Measurements from ENCODE around the gene BRIX1.

DNA sequence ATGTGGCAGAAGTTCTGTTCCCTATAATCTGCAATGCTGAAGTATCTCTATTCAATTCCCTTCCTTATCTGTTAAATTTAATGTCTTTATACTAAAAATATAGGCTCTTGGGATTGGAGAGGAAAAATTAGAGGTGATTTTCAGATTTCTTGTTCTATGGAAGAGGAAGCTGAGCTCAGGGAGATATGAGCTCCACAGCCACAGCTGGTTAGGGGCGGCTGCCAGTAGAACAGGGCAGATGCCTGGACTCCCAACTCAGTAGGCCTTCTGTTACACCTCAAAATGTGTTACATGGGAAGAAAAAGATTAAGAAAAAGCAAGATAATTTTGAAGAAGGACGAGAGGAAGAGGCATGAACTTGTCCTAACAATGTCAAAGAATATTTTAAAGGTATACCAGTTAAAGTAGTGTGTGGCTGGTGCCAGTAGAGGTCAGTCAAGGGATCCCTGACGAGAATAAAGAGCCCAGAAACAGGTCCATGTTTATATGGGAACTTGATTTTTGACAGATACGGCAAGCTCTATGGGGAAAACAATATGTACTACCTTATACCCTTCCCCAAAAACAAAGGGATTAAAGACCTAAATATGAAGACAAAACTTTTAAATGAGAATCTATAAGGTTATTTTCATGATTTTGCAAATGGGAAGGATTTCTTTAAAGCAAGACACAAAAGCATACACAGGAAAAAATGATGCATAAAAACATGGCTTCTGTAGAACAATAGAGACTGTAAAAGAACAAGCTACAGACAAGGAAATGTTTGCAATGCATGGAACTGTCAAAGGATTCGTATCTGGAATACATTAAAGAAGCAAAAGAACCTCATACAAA, 42.6 kb downstream of the BRIX1 start:
- TF ChIP-seq, protein P1, sequence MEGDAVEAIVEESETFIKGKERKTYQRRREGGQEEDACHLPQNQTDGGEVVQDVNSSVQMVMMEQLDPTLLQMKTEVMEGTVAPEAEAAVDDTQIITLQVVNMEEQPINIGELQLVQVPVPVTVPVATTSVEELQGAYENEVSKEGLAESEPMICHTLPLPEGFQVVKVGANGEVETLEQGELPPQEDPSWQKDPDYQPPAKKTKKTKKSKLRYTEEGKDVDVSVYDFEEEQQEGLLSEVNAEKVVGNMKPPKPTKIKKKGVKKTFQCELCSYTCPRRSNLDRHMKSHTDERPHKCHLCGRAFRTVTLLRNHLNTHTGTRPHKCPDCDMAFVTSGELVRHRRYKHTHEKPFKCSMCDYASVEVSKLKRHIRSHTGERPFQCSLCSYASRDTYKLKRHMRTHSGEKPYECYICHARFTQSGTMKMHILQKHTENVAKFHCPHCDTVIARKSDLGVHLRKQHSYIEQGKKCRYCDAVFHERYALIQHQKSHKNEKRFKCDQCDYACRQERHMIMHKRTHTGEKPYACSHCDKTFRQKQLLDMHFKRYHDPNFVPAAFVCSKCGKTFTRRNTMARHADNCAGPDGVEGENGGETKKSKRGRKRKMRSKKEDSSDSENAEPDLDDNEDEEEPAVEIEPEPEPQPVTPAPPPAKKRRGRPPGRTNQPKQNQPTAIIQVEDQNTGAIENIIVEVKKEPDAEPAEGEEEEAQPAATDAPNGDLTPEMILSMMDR (conservative IDR thresholded peaks at IDR 0.05; ENCODE audit: low read depth, low read length), result peak; percentile 66
- no peak for TF ChIP-seq CHD1 (IDR thresholded peaks at IDR 0.05; ENCODE audit: low read depth, low read length)
- TF ChIP-seq RCOR1 (IDR thresholded peaks at IDR 0.05; ENCODE audit: insufficient replicate concordance, low read length), result no peak
- TF ChIP-seq POLR2A (IDR thresholded peaks at IDR 0.05; ENCODE audit: low read depth, low read length), result no peak
- TF ChIP-seq, protein P2, sequence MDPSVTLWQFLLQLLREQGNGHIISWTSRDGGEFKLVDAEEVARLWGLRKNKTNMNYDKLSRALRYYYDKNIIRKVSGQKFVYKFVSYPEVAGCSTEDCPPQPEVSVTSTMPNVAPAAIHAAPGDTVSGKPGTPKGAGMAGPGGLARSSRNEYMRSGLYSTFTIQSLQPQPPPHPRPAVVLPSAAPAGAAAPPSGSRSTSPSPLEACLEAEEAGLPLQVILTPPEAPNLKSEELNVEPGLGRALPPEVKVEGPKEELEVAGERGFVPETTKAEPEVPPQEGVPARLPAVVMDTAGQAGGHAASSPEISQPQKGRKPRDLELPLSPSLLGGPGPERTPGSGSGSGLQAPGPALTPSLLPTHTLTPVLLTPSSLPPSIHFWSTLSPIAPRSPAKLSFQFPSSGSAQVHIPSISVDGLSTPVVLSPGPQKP (IDR thresholded peaks at IDR 0.05; ENCODE audit: borderline replicate concordance, low read depth, low read length), result no peak
- peak; percentile 65 for TF ChIP-seq RAD21 (IDR thresholded peaks at IDR 0.05; ENCODE audit: low read length)
- TF ChIP-seq CEBPB (IDR thresholded peaks at IDR 0.05; ENCODE audit: low read depth, low read length), result no peak
- TF ChIP-seq FOS (IDR thresholded peaks at IDR 0.05; ENCODE audit: low read depth, low read length), result no peak
- TF ChIP-seq, protein P3, sequence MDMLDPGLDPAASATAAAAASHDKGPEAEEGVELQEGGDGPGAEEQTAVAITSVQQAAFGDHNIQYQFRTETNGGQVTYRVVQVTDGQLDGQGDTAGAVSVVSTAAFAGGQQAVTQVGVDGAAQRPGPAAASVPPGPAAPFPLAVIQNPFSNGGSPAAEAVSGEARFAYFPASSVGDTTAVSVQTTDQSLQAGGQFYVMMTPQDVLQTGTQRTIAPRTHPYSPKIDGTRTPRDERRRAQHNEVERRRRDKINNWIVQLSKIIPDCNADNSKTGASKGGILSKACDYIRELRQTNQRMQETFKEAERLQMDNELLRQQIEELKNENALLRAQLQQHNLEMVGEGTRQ (IDR thresholded peaks at IDR 0.05; ENCODE audit: low read depth, low read length), result no peak
- no peak for TF ChIP-seq MAFK (IDR thresholded peaks at IDR 0.05; ENCODE audit: low read depth, low read length)
- no peak for TF ChIP-seq BHLHE40 (IDR thresholded peaks at IDR 0.05; ENCODE audit: low read depth, low read length)
- TF ChIP-seq SMC3 (IDR thresholded peaks at IDR 0.05; ENCODE audit: low read depth, low read length), result peak; percentile 52
- no peak for TF ChIP-seq MXI1 (IDR thresholded peaks at IDR 0.05; ENCODE audit: borderline replicate concordance, low read depth, low read length)
